SU-DHL-6 (cell line): ENCODE data around the gene PKNOX2.

Experiments used
- H2AFZ ChIP-seq: fragments of 200-600 bp; sonication (generic); 2 replicates; pipeline ENCODE4 v1.6.1; 2014; ENCODE audit warnings: low read depth, mild to moderate bottlenecking, moderate library complexity, mixed read lengths, antibody characterized with exemption, low read length; ENCODE audit not compliant: severe bottlenecking
- H3F3A ChIP-seq: fragments of 200-600 bp; shearing (Covaris generic); 2 replicates; pipeline ENCODE4 v1.6.0; 2016; ENCODE audit warnings: antibody characterized with exemption, mild to moderate bottlenecking; ENCODE audit not compliant: insufficient read depth
- H3K27ac ChIP-seq: fragments of 200-600 bp; sonication (generic); 2 replicates; pipeline ENCODE4 v1.5.1; 2016; ENCODE audit warnings: low read depth, mild to moderate bottlenecking, low read length, moderate library complexity, mixed read lengths
- H3K27me3 ChIP-seq: fragments of 200-600 bp; sonication (generic), shearing (Covaris generic); 2 replicates; pipeline ENCODE4 v1.6.0; 2014; ENCODE audit warnings: mild to moderate bottlenecking, low read length
- H3K36me3 ChIP-seq: fragments of 200-600 bp; sonication (generic); 2 replicates; pipeline ENCODE4 v1.6.1; 2014; ENCODE audit warnings: mild to moderate bottlenecking, low read length, mixed read lengths
- H3K4me2 ChIP-seq: fragments of 300-600, 200-600 bp; shearing (Covaris generic), sonication (generic); 2 replicates; pipeline ENCODE4 v1.6.0; 2014; ENCODE audit warnings: low read length, low read depth, mild to moderate bottlenecking; ENCODE audit not compliant: poor library complexity, severe bottlenecking
- H3K4me3 ChIP-seq: fragments of 200-600 bp; sonication (generic); 2 replicates; pipeline ENCODE4 v1.5.1; 2014; ENCODE audit warnings: antibody characterized with exemption, low read length, mild to moderate bottlenecking, mixed read lengths; ENCODE audit not compliant: insufficient read depth, poor library complexity, severe bottlenecking
- H3K79me2 ChIP-seq: fragments of 200-600 bp; sonication (generic); 2 replicates; pipeline ENCODE4 v1.6.1; 2014; ENCODE audit warnings: mild to moderate bottlenecking, low read length, moderate library complexity; ENCODE audit not compliant: insufficient read depth
- H3K9ac ChIP-seq: fragments of 200-600 bp; sonication (generic); 2 replicates; pipeline ENCODE4 v1.7.0; 2014; ENCODE audit warnings: mild to moderate bottlenecking, low read length
- H3K9me2 ChIP-seq: fragments of 200-600 bp; sonication (generic); replicated peaks from 2 replicates; pipeline ENCODE4 v1.6.1; 2014; ENCODE audit warnings: low read length; ENCODE audit not compliant: insufficient read depth
- H3K9me3 ChIP-seq: fragments of 200-600 bp; sonication (generic); 2 replicates; pipeline ENCODE4 v1.6.1; 2014; ENCODE audit warnings: low read length, mixed read lengths; ENCODE audit not compliant: insufficient read depth
- H4K20me1 ChIP-seq: fragments of 200-600 bp; sonication (generic); 2 replicates; pipeline ENCODE4 v1.6.1; 2014; ENCODE audit warnings: low read depth, mild to moderate bottlenecking, antibody characterized with exemption, low read length, moderate library complexity, mixed read lengths
- EZH2phosphoT487 ChIP-seq: fragments of 200-600 bp; sonication (generic), shearing (Covaris generic); conservative IDR thresholded peaks from 2 replicates; pipeline ENCODE4 v1.6.1; 2018; ENCODE audit warnings: mild to moderate bottlenecking, antibody characterized with exemption, low read length, moderate library complexity, mixed read lengths
- TF ChIP-seq, protein P1 (sequence below): fragments of 200-600 bp; sonication (generic); IDR thresholded peaks from one replicate; pipeline ENCODE4 v1.5.1; 2017; ENCODE audit warnings: antibody characterized with exemption, mild to moderate bottlenecking, low read length, moderate library complexity; ENCODE audit not compliant: insufficient read depth, poor library complexity, severe bottlenecking

PKNOX2 gene

DNA sequence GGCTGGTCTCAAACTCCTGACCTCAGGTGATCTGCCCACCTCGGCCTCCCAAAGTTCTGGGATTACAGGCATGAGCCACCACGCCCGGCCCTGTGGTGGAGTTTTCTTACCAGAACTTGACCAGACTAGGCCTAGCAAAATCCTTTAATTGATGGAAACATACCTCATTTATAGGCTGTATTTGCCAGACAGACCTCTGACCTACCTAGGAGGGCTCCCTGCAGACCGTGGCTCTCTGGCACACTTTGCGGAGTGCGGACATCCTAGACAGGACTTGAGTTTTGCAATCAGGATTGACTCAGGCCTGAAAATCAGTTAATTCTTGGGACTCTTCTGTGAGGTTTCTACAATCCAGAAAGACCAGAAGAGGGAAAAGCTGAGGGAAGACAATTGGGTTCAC is 278.4 kb downstream of the PKNOX2 start:
- Histone ChIP-seq H4K20me1 (no peaks in the 10 kb centered on the region), H3K36me3 (no peaks in the 10 kb centered on the region), H3K9me3 (no peaks in the 10 kb centered on the region), H3K79me2 (no peaks in the 10 kb centered on the region), H3K4me3 (no peak overlapping the region), H3K27ac (no peak overlapping the region), H3K9ac (no peak overlapping the region), H3K27me3 (no peaks in the 10 kb centered on the region), H3K4me2 (no peak overlapping the region), H2AFZ (no peak overlapping the region), H3F3A (no peaks in the 10 kb centered on the region), H3K9me2 (no peaks in the 10 kb centered on the region)
- TF ChIP-seq, protein P1, sequence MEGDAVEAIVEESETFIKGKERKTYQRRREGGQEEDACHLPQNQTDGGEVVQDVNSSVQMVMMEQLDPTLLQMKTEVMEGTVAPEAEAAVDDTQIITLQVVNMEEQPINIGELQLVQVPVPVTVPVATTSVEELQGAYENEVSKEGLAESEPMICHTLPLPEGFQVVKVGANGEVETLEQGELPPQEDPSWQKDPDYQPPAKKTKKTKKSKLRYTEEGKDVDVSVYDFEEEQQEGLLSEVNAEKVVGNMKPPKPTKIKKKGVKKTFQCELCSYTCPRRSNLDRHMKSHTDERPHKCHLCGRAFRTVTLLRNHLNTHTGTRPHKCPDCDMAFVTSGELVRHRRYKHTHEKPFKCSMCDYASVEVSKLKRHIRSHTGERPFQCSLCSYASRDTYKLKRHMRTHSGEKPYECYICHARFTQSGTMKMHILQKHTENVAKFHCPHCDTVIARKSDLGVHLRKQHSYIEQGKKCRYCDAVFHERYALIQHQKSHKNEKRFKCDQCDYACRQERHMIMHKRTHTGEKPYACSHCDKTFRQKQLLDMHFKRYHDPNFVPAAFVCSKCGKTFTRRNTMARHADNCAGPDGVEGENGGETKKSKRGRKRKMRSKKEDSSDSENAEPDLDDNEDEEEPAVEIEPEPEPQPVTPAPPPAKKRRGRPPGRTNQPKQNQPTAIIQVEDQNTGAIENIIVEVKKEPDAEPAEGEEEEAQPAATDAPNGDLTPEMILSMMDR: no peak
- TF ChIP-seq EZH2phosphoT487: no peak

DNA sequence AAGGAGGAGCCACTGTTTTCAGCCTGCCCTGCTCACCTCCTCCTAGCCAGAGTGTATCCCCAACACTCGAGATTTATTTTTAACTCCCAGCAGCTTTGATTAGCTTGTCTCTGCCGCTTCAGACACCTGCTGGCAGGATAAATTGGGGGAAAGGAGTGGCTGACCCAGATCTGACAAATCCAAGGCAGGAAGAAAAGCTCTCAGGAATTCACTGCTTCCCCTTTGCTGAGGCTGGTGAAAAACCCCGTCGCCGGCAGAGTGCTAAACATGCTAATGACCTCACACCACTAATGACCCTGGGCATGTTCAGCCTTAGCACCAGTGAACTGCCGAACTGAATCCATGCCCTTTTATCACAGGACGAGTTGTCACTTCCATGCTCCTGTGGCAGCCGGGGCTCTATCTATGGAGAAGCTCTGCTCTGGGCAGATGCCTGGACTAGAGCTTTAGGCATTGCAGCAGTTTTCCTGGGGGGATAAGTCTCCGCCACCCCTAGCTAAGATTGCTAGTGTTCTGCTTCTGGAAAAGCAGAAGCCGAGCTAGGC is 279.3 kb downstream of the PKNOX2 start:
- no peaks in the 10 kb centered on the region for H3K79me2 ChIP-seq
- H3K9me3 ChIP-seq: no peaks in the 10 kb centered on the region
- no peaks in the 10 kb centered on the region for H4K20me1 ChIP-seq
- no peak overlapping the region for H2AFZ ChIP-seq
- H3F3A ChIP-seq: no peaks in the 10 kb centered on the region
- TF ChIP-seq, protein P1: no peak
- no peak for TF ChIP-seq EZH2phosphoT487
- no peaks in the 10 kb centered on the region for H3K27me3 ChIP-seq
- H3K27ac ChIP-seq: no peak overlapping the region
- H3K9me2 ChIP-seq: no peaks in the 10 kb centered on the region
- H3K36me3 ChIP-seq: no peaks in the 10 kb centered on the region
- no peak overlapping the region for H3K9ac ChIP-seq
- no peak overlapping the region for H3K4me3 ChIP-seq
- no peak overlapping the region for H3K4me2 ChIP-seq

DNA sequence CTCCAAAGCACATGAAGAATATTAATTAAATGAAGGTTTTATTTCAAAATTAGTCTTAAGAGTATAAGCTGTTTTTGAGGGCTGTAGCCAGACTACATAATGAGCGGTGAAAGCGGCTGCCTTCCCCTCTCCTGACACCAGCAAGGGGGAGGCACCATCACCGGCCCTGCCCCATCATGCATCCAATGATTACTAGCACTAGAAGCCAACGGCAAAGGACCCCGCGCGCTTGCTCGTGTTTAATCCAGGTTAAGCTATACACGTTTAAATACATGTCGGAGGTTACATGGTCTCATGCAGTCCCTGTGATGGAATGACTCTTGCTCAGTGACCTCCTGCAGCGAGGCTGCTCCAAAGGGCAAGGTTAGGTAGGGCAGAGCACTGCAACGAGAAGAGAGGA is 281.2 kb downstream of the PKNOX2 start:
- H3K27me3 ChIP-seq: no peaks in the 10 kb centered on the region
- TF ChIP-seq, protein P1: no peak
- no peak for TF ChIP-seq EZH2phosphoT487
- no peak overlapping the region for H3K4me3 ChIP-seq
- no peaks in the 10 kb centered on the region for H3F3A ChIP-seq
- H3K36me3 ChIP-seq: no peaks in the 10 kb centered on the region
- H3K9me2 ChIP-seq: no peaks in the 10 kb centered on the region
- H4K20me1 ChIP-seq: no peaks in the 10 kb centered on the region
- H2AFZ ChIP-seq: no peak overlapping the region
- no peaks in the 10 kb centered on the region for H3K79me2 ChIP-seq
- H3K4me2 ChIP-seq: no peak overlapping the region
- no peak overlapping the region for H3K9ac ChIP-seq
- H3K9me3 ChIP-seq: no peaks in the 10 kb centered on the region
- H3K27ac ChIP-seq: no peak overlapping the region
